ENCODE measurements around the gene OTUB2.

Gene OTUB2

DNA sequence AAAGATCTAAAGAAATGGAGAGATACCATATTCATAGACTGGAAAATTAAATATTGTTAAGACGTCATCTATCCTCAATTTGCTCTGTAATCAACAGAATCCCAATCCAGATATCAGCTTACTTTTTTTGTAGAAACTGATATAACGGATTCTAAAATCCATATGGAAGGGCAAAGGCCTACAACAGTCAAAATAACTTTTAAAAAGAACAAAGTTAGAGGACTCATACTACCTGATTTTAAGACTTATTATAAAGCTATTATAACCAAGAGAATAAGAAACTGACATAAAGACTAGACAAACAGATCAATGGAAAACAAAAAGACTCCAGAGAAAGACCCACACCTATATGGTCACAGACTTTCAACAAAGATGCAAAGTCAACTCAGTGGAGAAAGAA lies 48.9 kb downstream of the OTUB2 start:
- TF ChIP-seq, protein P1, sequence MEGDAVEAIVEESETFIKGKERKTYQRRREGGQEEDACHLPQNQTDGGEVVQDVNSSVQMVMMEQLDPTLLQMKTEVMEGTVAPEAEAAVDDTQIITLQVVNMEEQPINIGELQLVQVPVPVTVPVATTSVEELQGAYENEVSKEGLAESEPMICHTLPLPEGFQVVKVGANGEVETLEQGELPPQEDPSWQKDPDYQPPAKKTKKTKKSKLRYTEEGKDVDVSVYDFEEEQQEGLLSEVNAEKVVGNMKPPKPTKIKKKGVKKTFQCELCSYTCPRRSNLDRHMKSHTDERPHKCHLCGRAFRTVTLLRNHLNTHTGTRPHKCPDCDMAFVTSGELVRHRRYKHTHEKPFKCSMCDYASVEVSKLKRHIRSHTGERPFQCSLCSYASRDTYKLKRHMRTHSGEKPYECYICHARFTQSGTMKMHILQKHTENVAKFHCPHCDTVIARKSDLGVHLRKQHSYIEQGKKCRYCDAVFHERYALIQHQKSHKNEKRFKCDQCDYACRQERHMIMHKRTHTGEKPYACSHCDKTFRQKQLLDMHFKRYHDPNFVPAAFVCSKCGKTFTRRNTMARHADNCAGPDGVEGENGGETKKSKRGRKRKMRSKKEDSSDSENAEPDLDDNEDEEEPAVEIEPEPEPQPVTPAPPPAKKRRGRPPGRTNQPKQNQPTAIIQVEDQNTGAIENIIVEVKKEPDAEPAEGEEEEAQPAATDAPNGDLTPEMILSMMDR (IDR thresholded peaks at IDR 0.05) = no peak

- TF ChIP-seq, protein P1 (IDR thresholded peaks at IDR 0.05) = no peak
Measured at GRCh38 chr14:94077111-94077821, 51.1 kb downstream of the OTUB2 start.

- TF ChIP-seq, protein P1 (IDR thresholded peaks at IDR 0.05) = no peak
Measured at GRCh38 chr14:94077823-94078222, 51.7 kb downstream of the OTUB2 start.

GRCh38 chr14:94079891-94080620 lies 53.9 kb downstream of the OTUB2 start:
- TF ChIP-seq, protein P1 (IDR thresholded peaks at IDR 0.05) = no peak

- TF ChIP-seq, protein P1 (IDR thresholded peaks at IDR 0.05) = no peak
Measured at GRCh38 chr14:94080621-94081385, 54.7 kb downstream of the OTUB2 start, which contains the start of the genes DDX24 and IFI27L1. Gene DDX24, minus strand, starts transcription at chr14:94081202. Its CDS starts 1,460 bp downstream, at chr14:94079742. Gene IFI27L1, plus strand, starts transcription at chr14:94081310. Its CDS starts 15,628 bp downstream, at chr14:94096938.

DNA sequence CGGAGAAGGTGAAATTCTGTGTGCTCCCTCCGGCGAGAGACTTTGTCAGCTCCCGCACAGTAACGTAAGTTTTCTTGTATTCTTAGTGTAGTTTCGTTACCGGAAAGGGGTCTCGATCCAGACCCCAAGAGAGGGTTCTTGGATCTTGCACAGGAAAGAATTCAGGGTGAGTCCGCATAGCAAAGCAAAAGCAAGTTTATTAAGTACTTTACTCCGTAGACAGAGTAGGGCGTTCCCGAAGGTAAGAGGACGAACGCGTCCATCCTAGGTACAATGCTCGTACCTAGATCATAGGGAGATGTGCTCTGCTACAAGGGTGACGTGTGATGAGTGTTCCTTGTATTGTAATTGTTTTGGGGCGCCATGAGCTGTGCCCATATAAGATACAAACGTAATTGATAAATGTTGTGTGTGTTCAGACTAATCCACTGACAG lies 55.3 kb downstream of the OTUB2 start:
- TF ChIP-seq, protein P1 (IDR thresholded peaks at IDR 0.05) = no peak

DNA sequence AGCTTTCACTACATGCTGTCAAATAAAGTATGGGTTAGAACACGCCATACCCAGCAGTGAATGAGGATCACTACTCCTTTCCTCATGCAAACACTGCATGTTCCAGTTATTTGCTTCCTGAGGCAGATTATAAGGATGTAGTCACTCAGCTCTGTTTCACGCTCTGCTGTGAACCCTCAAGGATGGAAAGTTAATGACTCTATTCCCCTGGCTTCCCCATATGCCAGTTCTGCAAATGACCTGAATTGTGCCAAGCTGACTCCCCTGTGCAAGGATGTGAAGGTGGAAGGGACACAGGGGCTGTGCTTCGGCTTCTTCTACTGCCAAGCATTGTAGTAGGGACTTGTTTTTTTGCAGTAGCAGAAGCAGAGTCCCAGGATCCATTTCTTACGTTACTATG lies 61.8 kb downstream of the OTUB2 start:
- TF ChIP-seq, protein P1 (IDR thresholded peaks at IDR 0.05) = no peak
